Calu3 (cell line): ENCODE data around the gene C2orf66. TPM values are rescaled to one million over a fixed set of nuclear protein-coding genes. Genes with fewer than 3 reads are reported as not detected.

Experiments used
- BruUV-seq: library from RNA; stranded (reverse); fragments of 400-500 nt; replicated peaks from 2 replicates; lab custom pipeline; 2021; lab: Mats Ljungman, UMichigan
- CTCF ChIA-PET: fragments of 300-600 bp; sonication (Branson Sonifier 250); formaldehyde crosslinking; loops from one replicate; lab custom pipeline; 2022; ENCODE audit warnings: antibody characterized with exemption; lab: Charles Lee
- DNase-seq: peaks from one replicate; pipeline ENCODE4 v3.0.0; 2022
- H3K27ac Mint-ChIP-seq: one replicate; pipeline ENCODE4 v1.8.0; 2022; ENCODE audit warnings: mixed read lengths; ENCODE audit not compliant: unreplicated experiment
- H3K27me3 Mint-ChIP-seq: one replicate; pipeline ENCODE4 v1.8.0; 2022; ENCODE audit warnings: mixed read lengths; ENCODE audit not compliant: unreplicated experiment
- H3K36me3 Mint-ChIP-seq: one replicate; pipeline ENCODE4 v1.8.0; 2022; ENCODE audit warnings: mild to moderate bottlenecking, moderate library complexity, mixed read lengths; ENCODE audit not compliant: insufficient read depth, unreplicated experiment
- H3K4me1 Mint-ChIP-seq: one replicate; pipeline ENCODE4 v1.8.0; 2022; ENCODE audit warnings: mild to moderate bottlenecking, low read depth, mixed read lengths; ENCODE audit not compliant: unreplicated experiment
- H3K4me3 Mint-ChIP-seq: one replicate; pipeline ENCODE4 v1.8.0; 2022; ENCODE audit warnings: mild to moderate bottlenecking, low read depth, moderate library complexity, mixed read lengths; ENCODE audit not compliant: unreplicated experiment
- H3K9me3 Mint-ChIP-seq: one replicate; pipeline ENCODE4 v1.8.0; 2022; ENCODE audit warnings: low read depth, mixed read lengths; ENCODE audit not compliant: unreplicated experiment
- CTCF ChIP-seq: fragments of 200-600 bp; IDR thresholded peaks from one replicate; pipeline ENCODE4 v1.8.0; 2022; ENCODE audit warnings: antibody characterized with exemption; ENCODE audit not compliant: unreplicated experiment
- intact Hi-C: fragments of 100-400 bp; cut with micrococcal nuclease; formaldehyde crosslinking; loops from one replicate; pipeline ENCODE4 v1.10.0; 2022; ENCODE audit not compliant: unreplicated experiment
- total RNA-seq: library from RNA; stranded (reverse); gene quantifications from 2 replicates; pipeline ENCODE4 v1.2.3, GENCODE V29; 2022

Gene C2orf66
- total RNA-seq, 1 experiment from 2014 or later: 0.35 TPM

- intact Hi-C loops: loop anchor here (1.0 to 5.0 kb wide), 2 partner anchors 72 to 528 kb away; no protein-coding TSS in a partner anchor
- no peak overlapping the region for H3K4me3 Mint-ChIP-seq
- TF ChIP-seq CTCF: no peak
- peak; percentile 42 for DNase-seq
- H3K4me1 Mint-ChIP-seq: peaks cover 8% of the 10 kb centered on the region
- no TSS peak for BruUV-seq
- CTCF ChIA-PET: interaction anchor here (0.6 kb wide), 1 partner anchor 501 kb away, joined by 4 read pairs; no protein-coding TSS in a partner anchor
- H3K9me3 Mint-ChIP-seq: no peaks in the 10 kb centered on the region
- H3K36me3 Mint-ChIP-seq: no peaks in the 10 kb centered on the region
- H3K27me3 Mint-ChIP-seq: no peaks in the 10 kb centered on the region
- no peak overlapping the region for H3K27ac Mint-ChIP-seq
These were observed 40.7 kb upstream of the C2orf66 start for GRCh38 chr2:196849895-196850294.

DNA sequence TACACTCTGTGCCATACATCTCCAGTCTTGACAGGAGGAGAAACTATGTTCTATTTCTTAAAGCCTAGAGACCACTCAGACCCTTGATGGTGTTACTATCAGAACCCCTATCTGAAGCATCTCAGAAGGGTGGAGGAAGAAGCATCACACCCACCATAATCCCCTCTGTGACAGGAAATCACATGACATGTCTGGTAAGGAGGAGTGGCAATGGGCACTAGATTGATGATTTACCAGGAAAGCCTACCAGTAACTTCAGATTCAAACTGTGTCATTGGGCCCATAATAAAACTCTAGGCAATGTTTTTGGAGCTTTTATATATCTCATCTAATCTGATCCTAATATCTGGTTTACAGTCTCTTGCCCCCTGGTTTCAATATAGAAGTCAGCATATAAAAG lies 37.1 kb upstream of the C2orf66 start:
- no peak overlapping the region for H3K4me3 Mint-ChIP-seq
- H3K4me1 Mint-ChIP-seq: no peaks in the 10 kb centered on the region
- BruUV-seq: no TSS peak
- DNase-seq: no peak
- intact Hi-C loops: no loop called here
- TF ChIP-seq CTCF: no peak
- no peaks in the 10 kb centered on the region for H3K27me3 Mint-ChIP-seq
- H3K27ac Mint-ChIP-seq: no peak overlapping the region
- H3K9me3 Mint-ChIP-seq: no peaks in the 10 kb centered on the region
- no peaks in the 10 kb centered on the region for H3K36me3 Mint-ChIP-seq
- CTCF ChIA-PET: no interaction called here

DNA sequence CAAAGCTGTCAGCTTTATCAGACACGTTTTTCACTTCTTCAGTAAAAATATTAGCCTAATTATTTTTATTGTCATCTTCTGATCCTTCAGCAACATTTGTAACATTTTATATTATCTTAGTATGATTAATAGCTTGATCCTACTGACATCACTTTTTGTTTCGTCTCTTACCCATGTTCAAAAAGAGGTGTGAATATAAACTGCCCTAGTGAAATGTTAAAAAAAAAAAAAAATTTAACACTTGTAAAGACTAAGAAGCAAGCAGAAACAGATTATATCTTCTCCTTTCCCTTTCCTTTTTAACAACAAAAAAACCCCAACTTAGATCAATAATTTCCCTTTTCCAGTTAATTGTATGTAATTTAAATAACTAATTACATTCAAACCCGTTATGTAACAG lies 36.2 kb upstream of the C2orf66 start:
- CTCF ChIA-PET: no interaction called here
- H3K4me3 Mint-ChIP-seq: no peak overlapping the region
- H3K36me3 Mint-ChIP-seq: no peaks in the 10 kb centered on the region
- BruUV-seq: no TSS peak
- H3K4me1 Mint-ChIP-seq: no peaks in the 10 kb centered on the region
- no peak overlapping the region for H3K27ac Mint-ChIP-seq
- DNase-seq: no peak
- H3K27me3 Mint-ChIP-seq: no peaks in the 10 kb centered on the region
- intact Hi-C loops: no loop called here
- TF ChIP-seq CTCF: no peak
- H3K9me3 Mint-ChIP-seq: no peaks in the 10 kb centered on the region

GRCh38 chr2:196840171-196840570 lies 31.0 kb upstream of the C2orf66 start:
- no peak for DNase-seq
- intact Hi-C loops: no loop called here
- Mint-ChIP-seq H3K9me3 (no peaks in the 10 kb centered on the region), H3K36me3 (no peaks in the 10 kb centered on the region), H3K27ac (no peak overlapping the region), H3K4me1 (no peaks in the 10 kb centered on the region), H3K4me3 (no peak overlapping the region), H3K27me3 (no peaks in the 10 kb centered on the region)
- no TSS peak for BruUV-seq
- TF ChIP-seq CTCF: no peak
- CTCF ChIA-PET: no interaction called here
